Sciatic nerve (tissue), 2 donors: ENCODE data around the gene IER2. TPM values are rescaled to one million over a fixed set of nuclear protein-coding genes. Genes with fewer than 3 reads are reported as not detected.
"Not testable (repeated sequence)": the region's sequence is repeated elsewhere in the genome, so short reads cannot be mapped to it uniquely, and the experiment has no call there.

Experiments used
- ATAC-seq: fragments of 200-7000 bp; cut with Tn5 transposase; one replicate; pipeline ENCODE4 v1.9.1; 2020; ENCODE audit warnings: mild to moderate bottlenecking, moderate library complexity
- DNase-seq: peaks from one replicate; pipeline ENCODE4 v3.0.0-alpha.2; 2020; ENCODE audit warnings: low spot score
- intact Hi-C: fragments of 100-400 bp; cut with DNase I; formaldehyde crosslinking; loops from one replicate; pipeline ENCODE4 v1.14.2; 2022
- total RNA-seq: library from RNA; stranded (reverse); fragmentation: NEBNext Ultra II Directional; extraction: Animal tissue kit (Norgen Biotek cat#: 25700); gene quantifications from one replicate; pipeline ENCODE4 v1.2.1, GENCODE V29; 2021
- donor health status: DM: no; HTN: no; CAD: no.
- donor health status: DM: no; HTN: no; CAD: no.

The IER2 gene
- total RNA-seq, 1 donor from 2014 or later = 102 TPM

- intact Hi-C loops = no loop called here
- peak; percentile 73 for DNase-seq
- peak; percentile 59 for ATAC-seq
Measured at GRCh38 chr19:13181747-13182388, 31.7 kb downstream of the IER2 start.

GRCh38 chr19:13184926-13185325, 34.7 kb downstream of the IER2 start:
- intact Hi-C loops, DNase-seq, ATAC-seq: not testable (repeated sequence)

GRCh38 chr19:13185763-13186657, 35.8 kb downstream of the IER2 start:
- DNase-seq, intact Hi-C loops, ATAC-seq: not testable (repeated sequence)

GRCh38 chr19:13186688-13187087, 36.5 kb downstream of the IER2 start:
- ATAC-seq, intact Hi-C loops: not testable (repeated sequence)

GRCh38 chr19:13187419-13187818, 37.2 kb downstream of the IER2 start:
- intact Hi-C loops = no loop called here
- ATAC-seq = no peak

More at GRCh38 chr19:13186688-13187087, 36.5 kb downstream of the IER2 start:
- DNase-seq = not testable (repeated sequence)

GRCh38 chr19:13189600-13189999, 39.4 kb downstream of the IER2 start:
- DNase-seq = no peak
- ATAC-seq = no peak
- intact Hi-C loops = no loop called here

More at GRCh38 chr19:13187419-13187818, 37.2 kb downstream of the IER2 start:
- no peak for DNase-seq

- intact Hi-C loops = loop anchor here (10.0 kb wide), 1 partner anchor 74 kb away; no protein-coding TSS in a partner anchor
- ATAC-seq (no peak), DNase-seq (no peak)
Measured at GRCh38 chr19:13190781-13191540, 40.8 kb downstream of the IER2 start.

GRCh38 chr19:13195678-13196077, 45.5 kb downstream of the IER2 start:
- intact Hi-C loops = loop anchor here (10.0 kb wide), 1 partner anchor 69 kb away; no protein-coding TSS in a partner anchor

GRCh38 chr19:13198634-13199033, 48.4 kb downstream of the IER2 start:
- ATAC-seq (no peak), DNase-seq (no peak)
- intact Hi-C loops = loop anchor here (10.0 kb wide), 1 partner anchor 66 kb away; no protein-coding TSS in a partner anchor

More at GRCh38 chr19:13195678-13196077, 45.5 kb downstream of the IER2 start:
- DNase-seq (no peak), ATAC-seq (no peak)

GRCh38 chr19:13202112-13202511, 51.9 kb downstream of the IER2 start:
- intact Hi-C loops, DNase-seq, ATAC-seq: not testable (repeated sequence)

Other genes starting within 250 kb of the IER2 start
- not detected for gene SYCE2, start 231.1 kb upstream of the IER2 start, total RNA-seq
- gene FARSA, start 216.7 kb upstream of the IER2 start, total RNA-seq = 33.7 TPM
- 454 TPM for gene CALR, start 211.8 kb upstream of the IER2 start, total RNA-seq
- 102 TPM for gene RAD23A, start 204.5 kb upstream of the IER2 start, total RNA-seq
- 13.7 TPM for gene GADD45GIP1, start 193.2 kb upstream of the IER2 start, total RNA-seq
- not detected for gene DAND5, start 180.8 kb upstream of the IER2 start, total RNA-seq
- 131 TPM for gene NFIX, start 154.9 kb upstream of the IER2 start, total RNA-seq
- gene LYL1, start 47.6 kb upstream of the IER2 start, total RNA-seq = 20.2 TPM
- gene TRMT1, start 33.7 kb upstream of the IER2 start, total RNA-seq = 34.7 TPM
- 30.7 TPM for gene NACC1, start 32.1 kb upstream of the IER2 start, total RNA-seq
- gene STX10, start within 50 bp of the IER2 start, total RNA-seq = 48.3 TPM